Measurements from ENCODE around the gene ACADL. TPM values are rescaled to one million over a fixed set of nuclear protein-coding genes. Genes with fewer than 3 reads are reported as not detected.

Gene ACADL
- total RNA-seq, 4 donors from 2014 or later = 0.58 to 5.9 (median 2.5) TPM

DNA sequence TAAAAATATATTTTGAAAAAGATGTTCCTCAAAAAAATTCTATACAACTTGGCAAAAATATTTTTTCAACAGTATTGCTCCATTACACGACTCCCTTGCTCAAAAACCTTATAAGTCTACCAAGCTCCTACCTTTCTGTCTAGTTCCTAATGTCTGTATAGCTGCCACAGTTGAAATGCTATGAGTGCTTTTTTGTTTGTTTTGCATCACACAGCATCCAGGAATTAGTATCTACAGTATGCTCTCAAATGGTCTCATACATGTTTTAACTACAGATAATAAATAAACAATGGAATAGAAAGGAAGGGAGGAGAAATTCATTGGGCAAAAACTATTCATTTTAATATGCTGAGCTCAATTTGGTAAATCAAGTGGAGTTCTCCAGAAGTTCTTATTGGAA, 17.3 kb downstream of the ACADL start:
- H3K27me3 ChIP-seq = no peaks in the 10 kb centered on the region
- WGBS, 2 donors (ENCODE audit: low coverage in 1 of 2) = 73 to 86% methylated on average over 1 of the region's 1 CpG
- H3K9me3 ChIP-seq = no peaks in the 10 kb centered on the region
- H3K4me3 ChIP-seq = no peak overlapping the region
- TF ChIP-seq EP300 (IDR thresholded peaks at IDR 0.05) = no peak
- TF ChIP-seq, protein P1, sequence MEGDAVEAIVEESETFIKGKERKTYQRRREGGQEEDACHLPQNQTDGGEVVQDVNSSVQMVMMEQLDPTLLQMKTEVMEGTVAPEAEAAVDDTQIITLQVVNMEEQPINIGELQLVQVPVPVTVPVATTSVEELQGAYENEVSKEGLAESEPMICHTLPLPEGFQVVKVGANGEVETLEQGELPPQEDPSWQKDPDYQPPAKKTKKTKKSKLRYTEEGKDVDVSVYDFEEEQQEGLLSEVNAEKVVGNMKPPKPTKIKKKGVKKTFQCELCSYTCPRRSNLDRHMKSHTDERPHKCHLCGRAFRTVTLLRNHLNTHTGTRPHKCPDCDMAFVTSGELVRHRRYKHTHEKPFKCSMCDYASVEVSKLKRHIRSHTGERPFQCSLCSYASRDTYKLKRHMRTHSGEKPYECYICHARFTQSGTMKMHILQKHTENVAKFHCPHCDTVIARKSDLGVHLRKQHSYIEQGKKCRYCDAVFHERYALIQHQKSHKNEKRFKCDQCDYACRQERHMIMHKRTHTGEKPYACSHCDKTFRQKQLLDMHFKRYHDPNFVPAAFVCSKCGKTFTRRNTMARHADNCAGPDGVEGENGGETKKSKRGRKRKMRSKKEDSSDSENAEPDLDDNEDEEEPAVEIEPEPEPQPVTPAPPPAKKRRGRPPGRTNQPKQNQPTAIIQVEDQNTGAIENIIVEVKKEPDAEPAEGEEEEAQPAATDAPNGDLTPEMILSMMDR (IDR thresholded peaks at IDR 0.05) = no peak
- no peak for TF ChIP-seq POLR2A (IDR thresholded peaks at IDR 0.05)
- no peak for TF ChIP-seq POLR2AphosphoS5 (IDR thresholded peaks at IDR 0.05)
- ATAC-seq = no peak
- H3K4me1 ChIP-seq = no peaks in the 10 kb centered on the region
- H3K36me3 ChIP-seq = no peaks in the 10 kb centered on the region
- H3K27ac ChIP-seq = no peak overlapping the region

DNA sequence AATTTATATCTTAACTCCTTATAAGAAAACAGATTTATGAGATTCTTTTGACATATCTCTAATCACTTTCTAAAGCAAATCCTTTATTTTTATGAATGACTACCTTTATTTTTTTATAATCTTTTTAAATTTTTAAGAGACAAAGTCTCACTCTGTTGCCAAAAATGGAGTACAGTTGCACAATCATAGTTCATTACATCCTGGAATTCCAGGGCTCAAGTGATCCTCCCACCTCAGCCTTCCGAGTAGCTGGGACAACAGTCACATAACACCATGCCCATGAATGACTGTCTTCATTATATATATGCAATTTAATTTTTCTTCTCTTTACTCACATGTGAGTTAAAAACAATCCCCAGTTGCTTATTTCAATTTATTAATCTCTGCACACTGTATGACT, 21.7 kb downstream of the ACADL start:
- Histone ChIP-seq H3K4me1 (no peaks in the 10 kb centered on the region), H3K9me3 (no peaks in the 10 kb centered on the region), H3K27me3 (no peaks in the 10 kb centered on the region), H3K4me3 (no peak overlapping the region), H3K27ac (no peak overlapping the region), H3K36me3 (no peaks in the 10 kb centered on the region)
- WGBS, 2 donors (ENCODE audit: low coverage in 1 of 2) = 50 to 67% methylated on average over 1 of the region's 1 CpG
- no peak for ATAC-seq
- TF ChIP-seq, protein P1 (IDR thresholded peaks at IDR 0.05) = no peak
- TF ChIP-seq POLR2A (IDR thresholded peaks at IDR 0.05) (no peak), POLR2AphosphoS5 (IDR thresholded peaks at IDR 0.05) (no peak), EP300 (IDR thresholded peaks at IDR 0.05) (no peak)

DNA sequence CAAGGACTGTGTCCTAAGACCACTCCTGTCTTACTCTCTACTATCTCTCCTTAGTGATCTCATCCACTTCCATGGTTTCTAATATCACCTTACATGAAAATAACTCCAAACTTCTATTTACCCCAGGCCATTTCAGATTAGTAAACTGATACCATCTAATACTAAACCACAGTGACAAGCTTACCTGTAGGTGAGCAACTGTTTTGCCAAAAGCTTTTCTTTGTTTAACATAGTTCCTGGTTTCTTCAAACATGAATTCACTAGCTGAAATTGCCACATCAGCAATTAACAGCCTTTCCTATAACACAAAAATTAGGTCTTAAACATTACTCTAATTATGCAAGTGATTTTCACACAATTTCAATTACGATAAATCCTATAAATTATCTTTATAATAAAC, 22.1 kb downstream of the ACADL start:
- Histone ChIP-seq H3K36me3 (no peaks in the 10 kb centered on the region), H3K4me3 (no peak overlapping the region), H3K9me3 (no peaks in the 10 kb centered on the region), H3K27me3 (no peaks in the 10 kb centered on the region), H3K4me1 (peaks cover 0 to 1% (median 0%) of the 10 kb centered on the region in 3 donors), H3K27ac (no peak overlapping the region)
- no peak for ATAC-seq
- WGBS, 2 donors (ENCODE audit: low coverage in 1 of 2) = 56 to 89% methylated on average over 1 of the region's 1 CpG
- TF ChIP-seq POLR2A (IDR thresholded peaks at IDR 0.05) (no peak), POLR2AphosphoS5 (IDR thresholded peaks at IDR 0.05) (no peak), EP300 (IDR thresholded peaks at IDR 0.05) (no peak)
- TF ChIP-seq, protein P1 (IDR thresholded peaks at IDR 0.05) = no peak

DNA sequence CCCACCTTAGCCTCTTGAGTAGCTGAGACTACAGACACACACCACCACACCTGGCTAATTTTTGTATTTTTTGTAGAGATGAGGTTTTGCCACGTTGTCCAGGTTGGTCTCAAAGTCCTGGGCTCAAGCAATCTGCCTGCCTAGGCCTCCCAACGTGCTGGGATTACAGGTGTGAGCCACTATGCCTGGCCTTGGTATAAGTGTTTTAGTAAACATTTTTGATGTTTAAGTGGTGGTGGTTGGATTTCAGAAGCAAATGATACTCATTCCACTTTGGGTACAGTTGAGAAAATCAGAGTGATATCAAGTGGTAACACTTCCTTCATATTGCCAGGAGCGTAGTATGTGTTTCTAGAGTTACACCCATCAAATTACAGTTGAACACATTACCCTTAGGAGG, 25.4 kb downstream of the ACADL start:
- no peaks in the 10 kb centered on the region for H3K27me3 ChIP-seq
- no peak overlapping the region for H3K4me3 ChIP-seq
- no peaks in the 10 kb centered on the region for H3K9me3 ChIP-seq
- TF ChIP-seq EP300 (IDR thresholded peaks at IDR 0.05) (no peak), POLR2A (IDR thresholded peaks at IDR 0.05) (no peak), POLR2AphosphoS5 (IDR thresholded peaks at IDR 0.05) (no peak)
- TF ChIP-seq, protein P1 (IDR thresholded peaks at IDR 0.05) = no peak
- no peak overlapping the region for H3K27ac ChIP-seq
- WGBS, 2 donors (ENCODE audit: low coverage in 1 of 2) = 82 to 100% methylated on average over 1 to 3 of the region's 3 CpGs
- no peak for ATAC-seq
- H3K36me3 ChIP-seq = no peaks in the 10 kb centered on the region
- H3K4me1 ChIP-seq = peaks cover 0 to 14% (median 0%) of the 10 kb centered on the region in 3 donors

DNA sequence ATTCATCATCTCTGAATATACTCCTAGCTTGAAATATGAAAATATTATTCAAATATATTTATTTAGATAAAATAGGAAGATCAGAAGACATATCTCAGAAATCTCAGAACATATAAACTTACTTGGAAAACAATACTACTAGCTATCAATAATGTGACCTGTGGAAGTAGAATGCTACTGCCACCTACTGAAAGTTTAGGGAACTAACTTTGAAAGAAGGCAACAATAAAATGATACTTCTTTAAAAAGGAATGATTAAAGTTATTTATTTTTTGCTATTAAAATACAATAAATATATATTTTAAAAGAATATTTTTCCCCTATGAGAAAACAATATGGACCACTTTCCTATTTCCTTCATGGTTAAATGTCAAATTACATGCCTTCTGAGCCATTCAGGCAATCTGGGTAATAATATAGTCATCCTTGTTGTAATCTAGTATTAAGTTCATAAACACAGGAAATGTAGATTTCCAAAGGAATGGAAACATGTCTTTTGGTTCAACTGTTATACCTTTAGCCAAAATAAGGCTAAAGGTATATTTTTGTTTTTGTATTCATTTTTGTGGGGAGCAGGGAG, 26.0 kb downstream of the ACADL start:
- no peak overlapping the region for H3K4me3 ChIP-seq
- TF ChIP-seq EP300 (IDR thresholded peaks at IDR 0.05) = no peak
- TF ChIP-seq, protein P1 (IDR thresholded peaks at IDR 0.05) = peak; percentile 39 to 74 (median 59)
- TF ChIP-seq POLR2AphosphoS5 (IDR thresholded peaks at IDR 0.05) = no peak
- TF ChIP-seq POLR2A (IDR thresholded peaks at IDR 0.05) = no peak
- no peaks in the 10 kb centered on the region for H3K36me3 ChIP-seq
- peaks cover 0 to 14% (median 0%) of the 10 kb centered on the region in 3 donors for H3K4me1 ChIP-seq
- H3K27me3 ChIP-seq = no peaks in the 10 kb centered on the region
- no peaks in the 10 kb centered on the region for H3K9me3 ChIP-seq
- H3K27ac ChIP-seq = no peak overlapping the region
- ATAC-seq = no peak

Data from gastroesophageal sphincter (tissue), 4 donors.